ENCODE data around the gene PACS1. TPM values are rescaled to one million over a fixed set of nuclear protein-coding genes. Genes with fewer than 3 reads are reported as not detected.
"Not testable (repeated sequence)": the region's sequence is repeated elsewhere in the genome, so short reads cannot be mapped to it uniquely, and the experiment has no call there.

The PACS1 gene
- total RNA-seq, 4 donors from 2014 or later = 17.9 to 37.6 (median 25.4) TPM

- intact Hi-C loops (cut with DNase I) = loop anchor here (5.0 kb wide), 1 partner anchor 57 kb away; no protein-coding TSS in a partner anchor
- H3K27me3 ChIP-seq = no peaks in the 10 kb centered on the region
- TF ChIP-seq POLR2A (IDR thresholded peaks at IDR 0.05) = no peak
- TF ChIP-seq, protein P1, sequence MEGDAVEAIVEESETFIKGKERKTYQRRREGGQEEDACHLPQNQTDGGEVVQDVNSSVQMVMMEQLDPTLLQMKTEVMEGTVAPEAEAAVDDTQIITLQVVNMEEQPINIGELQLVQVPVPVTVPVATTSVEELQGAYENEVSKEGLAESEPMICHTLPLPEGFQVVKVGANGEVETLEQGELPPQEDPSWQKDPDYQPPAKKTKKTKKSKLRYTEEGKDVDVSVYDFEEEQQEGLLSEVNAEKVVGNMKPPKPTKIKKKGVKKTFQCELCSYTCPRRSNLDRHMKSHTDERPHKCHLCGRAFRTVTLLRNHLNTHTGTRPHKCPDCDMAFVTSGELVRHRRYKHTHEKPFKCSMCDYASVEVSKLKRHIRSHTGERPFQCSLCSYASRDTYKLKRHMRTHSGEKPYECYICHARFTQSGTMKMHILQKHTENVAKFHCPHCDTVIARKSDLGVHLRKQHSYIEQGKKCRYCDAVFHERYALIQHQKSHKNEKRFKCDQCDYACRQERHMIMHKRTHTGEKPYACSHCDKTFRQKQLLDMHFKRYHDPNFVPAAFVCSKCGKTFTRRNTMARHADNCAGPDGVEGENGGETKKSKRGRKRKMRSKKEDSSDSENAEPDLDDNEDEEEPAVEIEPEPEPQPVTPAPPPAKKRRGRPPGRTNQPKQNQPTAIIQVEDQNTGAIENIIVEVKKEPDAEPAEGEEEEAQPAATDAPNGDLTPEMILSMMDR (IDR thresholded peaks at IDR 0.05) = no peak
- peaks cover 14 to 62% (median 29%) of the 10 kb centered on the region in 3 donors for H3K4me1 ChIP-seq
- DNase-seq = no peak
- H3K27ac ChIP-seq = no peak overlapping the region
- H3K4me3 ChIP-seq = no peak overlapping the region
- H3K36me3 ChIP-seq = peaks cover 0 to 42% (median 3%) of the 10 kb centered on the region in 3 donors
- WGBS, 2 donors = 95 to 96% methylated on average over 4 of the region's 4 CpGs
- H3K9me3 ChIP-seq = no peaks in the 10 kb centered on the region
These were observed 5.2 kb downstream of the PACS1 start for GRCh38 chr11:66075273-66075672.

- 50 to 65% methylated on average over 4 to 9 of the region's 9 CpGs for WGBS, 2 donors
- intact Hi-C loops (cut with DNase I) = loop anchor here (5.0 kb wide), 1 partner anchor 56 kb away; no protein-coding TSS in a partner anchor
- no peaks in the 10 kb centered on the region for H3K27me3 ChIP-seq
- no peak for DNase-seq
- no peak overlapping the region for H3K4me3 ChIP-seq
- peaks cover 0 to 42% (median 3%) of the 10 kb centered on the region in 3 donors for H3K36me3 ChIP-seq
- peaks cover 24 to 66% (median 32%) of the 10 kb centered on the region in 3 donors for H3K4me1 ChIP-seq
- no peak overlapping the region for H3K27ac ChIP-seq
- TF ChIP-seq, protein P1 (IDR thresholded peaks at IDR 0.05) = no peak
- no peak for TF ChIP-seq POLR2A (IDR thresholded peaks at IDR 0.05)
- no peaks in the 10 kb centered on the region for H3K9me3 ChIP-seq
These were observed 6.5 kb downstream of the PACS1 start for GRCh38 chr11:66076561-66076960.

GRCh38 chr11:66077927-66078326, 7.9 kb downstream of the PACS1 start:
- intact Hi-C loops (cut with DNase I) = loop anchor here (5.0 kb wide), 1 partner anchor 54 kb away; no protein-coding TSS in a partner anchor

GRCh38 chr11:66078949-66079348, 8.9 kb downstream of the PACS1 start:
- H3K9me3 ChIP-seq, H3K4me3 ChIP-seq, H3K27me3 ChIP-seq, H3K27ac ChIP-seq, DNase-seq: not testable (repeated sequence)
- Histone ChIP-seq H3K36me3 (peaks cover 0 to 29% (median 2%) of the 10 kb centered on the region in 3 donors), H3K4me1 (peaks cover 41 to 73% (median 44%) of the 10 kb centered on the region in 3 donors)
- intact Hi-C loops (cut with DNase I) = loop anchor here (5.0 kb wide), 1 partner anchor 53 kb away; no protein-coding TSS in a partner anchor
- WGBS, 2 donors = 75 to 85% methylated on average over 7 of the region's 7 CpGs

More at GRCh38 chr11:66077927-66078326, 7.9 kb downstream of the PACS1 start:
- Histone ChIP-seq H3K4me1 (peaks cover 31 to 66% (median 37%) of the 10 kb centered on the region in 3 donors), H3K4me3 (no peak overlapping the region), H3K9me3 (no peaks in the 10 kb centered on the region), H3K27ac (no peak overlapping the region), H3K36me3 (peaks cover 0 to 37% (median 3%) of the 10 kb centered on the region in 3 donors), H3K27me3 (no peaks in the 10 kb centered on the region)
- no peak for DNase-seq
- 85 to 91% methylated on average over 3 of the region's 3 CpGs for WGBS, 2 donors
- TF ChIP-seq, protein P1 (IDR thresholded peaks at IDR 0.05) = no peak
- TF ChIP-seq POLR2A (IDR thresholded peaks at IDR 0.05) = no peak

GRCh38 chr11:66080055-66080817, 10.2 kb downstream of the PACS1 start:
- Histone ChIP-seq H3K9me3 (no peaks in the 10 kb centered on the region), H3K27ac (peak overlapping the region; percentile 52 to 85 (median 75)), H3K27me3 (no peaks in the 10 kb centered on the region), H3K36me3 (peaks cover 0 to 17% (median 0%) of the 10 kb centered on the region in 3 donors), H3K4me3 (no peak overlapping the region), H3K4me1 (peaks cover 43 to 86% (median 44%) of the 10 kb centered on the region in 3 donors)
- intact Hi-C loops (cut with DNase I) = no loop called here
- 44 to 55% methylated on average over 8 to 9 of the region's 9 CpGs for WGBS, 2 donors
- TF ChIP-seq, protein P1 (IDR thresholded peaks at IDR 0.05) = no peak
- no peak for TF ChIP-seq POLR2A (IDR thresholded peaks at IDR 0.05)
- DNase-seq = no peak
